Measurements from ENCODE around the gene MAGT1.

The MAGT1 gene

GRCh38 chrX:77937291-77937690, 42.1 kb upstream of the MAGT1 start:
- Histone ChIP-seq H3K4me2 (ENCODE audit: low read depth, low read length) (no peak overlapping the region), H3K4me3 (ENCODE audit: low read length) (no peak overlapping the region), H3K9me3 (replicated peaks; ENCODE audit: insufficient read depth, low read length) (no peaks in the 10 kb centered on the region), H3K9ac (ENCODE audit: low read length) (no peak overlapping the region), H3K27ac (ENCODE audit: low read length) (no peak overlapping the region), H3K79me2 (ENCODE audit: low read length) (peaks cover 21% of the 10 kb centered on the region), H3K9me2 (replicated peaks; ENCODE audit: insufficient read depth, low read length) (no peaks in the 10 kb centered on the region), H3F3A (ENCODE audit: insufficient read depth, low read length) (no peaks in the 10 kb centered on the region), H3K27me3 (replicated peaks; ENCODE audit: insufficient read depth, low read length) (no peaks in the 10 kb centered on the region), H3K36me3 (replicated peaks; ENCODE audit: insufficient read depth, low read length) (no peaks in the 10 kb centered on the region), H3K4me1 (ENCODE audit: low read length) (no peaks in the 10 kb centered on the region), H4K20me1 (ENCODE audit: insufficient read depth, low read length) (no peaks in the 10 kb centered on the region), H2AFZ (ENCODE audit: low read length) (no peak overlapping the region)
- TF ChIP-seq EZH2phosphoT487 (IDR thresholded peaks at IDR 0.05; ENCODE audit: low read length) (no peak), CTCF (IDR thresholded peaks at IDR 0.05; ENCODE audit: low read length) (no peak), EZH2 (optimal IDR thresholded peaks at IDR 0.05; ENCODE audit: low read depth, low read length) (no peak)
- no peak for DNase-seq

- TF ChIP-seq CTCF (IDR thresholded peaks at IDR 0.05; ENCODE audit: low read length) (no peak), EZH2 (optimal IDR thresholded peaks at IDR 0.05; ENCODE audit: low read depth, low read length) (no peak), EZH2phosphoT487 (IDR thresholded peaks at IDR 0.05; ENCODE audit: low read length) (no peak)
- Histone ChIP-seq H3K4me3 (ENCODE audit: low read length) (no peak overlapping the region), H3K79me2 (ENCODE audit: low read length) (peaks cover 21% of the 10 kb centered on the region), H2AFZ (ENCODE audit: low read length) (no peak overlapping the region), H4K20me1 (ENCODE audit: insufficient read depth, low read length) (no peaks in the 10 kb centered on the region), H3K9me2 (replicated peaks; ENCODE audit: insufficient read depth, low read length) (no peaks in the 10 kb centered on the region), H3K9ac (ENCODE audit: low read length) (no peak overlapping the region), H3K27me3 (replicated peaks; ENCODE audit: insufficient read depth, low read length) (no peaks in the 10 kb centered on the region), H3K9me3 (replicated peaks; ENCODE audit: insufficient read depth, low read length) (no peaks in the 10 kb centered on the region), H3K27ac (ENCODE audit: low read length) (no peak overlapping the region), H3K4me1 (ENCODE audit: low read length) (no peaks in the 10 kb centered on the region), H3K36me3 (replicated peaks; ENCODE audit: insufficient read depth, low read length) (no peaks in the 10 kb centered on the region), H3K4me2 (ENCODE audit: low read depth, low read length) (no peak overlapping the region), H3F3A (ENCODE audit: insufficient read depth, low read length) (no peaks in the 10 kb centered on the region)
- DNase-seq = no peak
These were observed 41.1 kb upstream of the MAGT1 start for GRCh38 chrX:77936299-77936698.

- H3K79me2 ChIP-seq (ENCODE audit: low read length) = peaks cover 21% of the 10 kb centered on the region
- no peak overlapping the region for H2AFZ ChIP-seq (ENCODE audit: low read length)
- TF ChIP-seq CTCF (IDR thresholded peaks at IDR 0.05; ENCODE audit: low read length) (no peak), EZH2 (optimal IDR thresholded peaks at IDR 0.05; ENCODE audit: low read depth, low read length) (no peak), EZH2phosphoT487 (IDR thresholded peaks at IDR 0.05; ENCODE audit: low read length) (no peak)
- H3K9ac ChIP-seq (ENCODE audit: low read length) = no peak overlapping the region
- H3K36me3 ChIP-seq (replicated peaks; ENCODE audit: insufficient read depth, low read length) = no peaks in the 10 kb centered on the region
- no peak overlapping the region for H3K4me3 ChIP-seq (ENCODE audit: low read length)
- H3K27ac ChIP-seq (ENCODE audit: low read length) = no peak overlapping the region
- H3K4me2 ChIP-seq (ENCODE audit: low read depth, low read length) = no peak overlapping the region
- H3K9me2 ChIP-seq (replicated peaks; ENCODE audit: insufficient read depth, low read length) = no peaks in the 10 kb centered on the region
- H4K20me1 ChIP-seq (ENCODE audit: insufficient read depth, low read length) = no peaks in the 10 kb centered on the region
- H3K4me1 ChIP-seq (ENCODE audit: low read length) = no peaks in the 10 kb centered on the region
- H3K27me3 ChIP-seq (replicated peaks; ENCODE audit: insufficient read depth, low read length) = no peaks in the 10 kb centered on the region
- no peaks in the 10 kb centered on the region for H3F3A ChIP-seq (ENCODE audit: insufficient read depth, low read length)
- H3K9me3 ChIP-seq (replicated peaks; ENCODE audit: insufficient read depth, low read length) = no peaks in the 10 kb centered on the region
- no peak for DNase-seq
These were observed 40.7 kb upstream of the MAGT1 start for GRCh38 chrX:77935886-77936285.

Measured in MM.1S (cell line).